Activated T-helper 17 cell treated with anti-CD3 and anti-CD28 coated beads, Interleukin-2, amount 50 U/mL, for 72 hours (primary cell): Measurements from ENCODE around the gene SERP2. TPM values are rescaled to one million over a fixed set of nuclear protein-coding genes. Genes with fewer than 3 reads are reported as not detected.

Source experiments
- ATAC-seq: fragments of 150-1000 bp; cut with Tn5 transposase; replicated peaks from 2 replicates; pipeline ENCODE4 v1.10.0; 2021; ENCODE audit warnings: mild to moderate bottlenecking, moderate library complexity
- H3K27ac Mint-ChIP-seq: one replicate; pipeline ENCODE4 v1.8.0; 2022; ENCODE audit warnings: mixed read lengths
- H3K27me3 Mint-ChIP-seq: one replicate; pipeline ENCODE4 v1.8.0; 2022; ENCODE audit warnings: mixed read lengths
- H3K36me3 Mint-ChIP-seq: one replicate; pipeline ENCODE4 v1.8.0; 2022; ENCODE audit warnings: low read depth, mild to moderate bottlenecking, mixed read lengths
- H3K4me1 Mint-ChIP-seq: one replicate; pipeline ENCODE4 v1.8.0; 2022; ENCODE audit warnings: mixed read lengths
- H3K4me3 Mint-ChIP-seq: one replicate; pipeline ENCODE4 v1.8.0; 2022; ENCODE audit warnings: mild to moderate bottlenecking, mixed read lengths
- H3K9me3 Mint-ChIP-seq: one replicate; pipeline ENCODE4 v1.8.0; 2022; ENCODE audit warnings: mixed read lengths
- total RNA-seq, 2 donors: library from RNA; stranded (reverse); gene quantifications; one replicate each; pipeline ENCODE4 v1.2.3, GENCODE V29; 2022

Gene SERP2
- total RNA-seq, 2 donors from 2014 or later, result not detected

- Mint-ChIP-seq H3K4me3 (no peak overlapping the region), H3K27ac (no peak overlapping the region), H3K36me3 (no peaks in the 10 kb centered on the region), H3K9me3 (no peaks in the 10 kb centered on the region), H3K4me1 (no peaks in the 10 kb centered on the region), H3K27me3 (peaks cover 21% of the 10 kb centered on the region)
- ATAC-seq, result no peak
Measured at GRCh38 chr13:44347949-44348348, 25.7 kb upstream of the SERP2 start.

- H3K4me1 Mint-ChIP-seq, result no peaks in the 10 kb centered on the region
- H3K27ac Mint-ChIP-seq, result no peak overlapping the region
Measured at GRCh38 chr13:44350775-44351504, 22.7 kb upstream of the SERP2 start.

GRCh38 chr13:44351505-44351854, 22.1 kb upstream of the SERP2 start:
- Mint-ChIP-seq H3K4me3 (no peak overlapping the region), H3K27me3 (peaks cover 14% of the 10 kb centered on the region), H3K4me1 (no peaks in the 10 kb centered on the region), H3K27ac (no peak overlapping the region), H3K36me3 (no peaks in the 10 kb centered on the region), H3K9me3 (no peaks in the 10 kb centered on the region)
- ATAC-seq, result no peak

More at GRCh38 chr13:44350775-44351504, 22.7 kb upstream of the SERP2 start:
- ATAC-seq, result no peak
- H3K36me3 Mint-ChIP-seq, result no peaks in the 10 kb centered on the region
- H3K27me3 Mint-ChIP-seq, result peaks cover 16% of the 10 kb centered on the region
- H3K9me3 Mint-ChIP-seq, result no peaks in the 10 kb centered on the region
- no peak overlapping the region for H3K4me3 Mint-ChIP-seq

- Mint-ChIP-seq H3K4me1 (no peaks in the 10 kb centered on the region), H3K9me3 (no peaks in the 10 kb centered on the region), H3K27me3 (peaks cover 13% of the 10 kb centered on the region), H3K4me3 (no peak overlapping the region), H3K27ac (no peak overlapping the region), H3K36me3 (no peaks in the 10 kb centered on the region)
- ATAC-seq, result no peak
Measured at GRCh38 chr13:44352202-44352601, 21.4 kb upstream of the SERP2 start.

GRCh38 chr13:44352671-44353070, 21.0 kb upstream of the SERP2 start:
- H3K4me3 Mint-ChIP-seq, result no peak overlapping the region
- H3K9me3 Mint-ChIP-seq, result no peaks in the 10 kb centered on the region
- ATAC-seq, result no peak
- H3K27me3 Mint-ChIP-seq, result peaks cover 13% of the 10 kb centered on the region
- H3K36me3 Mint-ChIP-seq, result no peaks in the 10 kb centered on the region
- no peaks in the 10 kb centered on the region for H3K4me1 Mint-ChIP-seq
- no peak overlapping the region for H3K27ac Mint-ChIP-seq

GRCh38 chr13:44354331-44354730, 19.3 kb upstream of the SERP2 start:
- no peak for ATAC-seq
- no peaks in the 10 kb centered on the region for H3K9me3 Mint-ChIP-seq
- no peaks in the 10 kb centered on the region for H3K36me3 Mint-ChIP-seq
- H3K4me1 Mint-ChIP-seq, result no peaks in the 10 kb centered on the region
- no peak overlapping the region for H3K27ac Mint-ChIP-seq
- H3K4me3 Mint-ChIP-seq, result no peak overlapping the region
- peaks cover 13% of the 10 kb centered on the region for H3K27me3 Mint-ChIP-seq

GRCh38 chr13:44354884-44355283, 18.7 kb upstream of the SERP2 start:
- no peak overlapping the region for H3K27ac Mint-ChIP-seq
- no peaks in the 10 kb centered on the region for H3K9me3 Mint-ChIP-seq
- no peak for ATAC-seq
- peaks cover 13% of the 10 kb centered on the region for H3K27me3 Mint-ChIP-seq
- no peak overlapping the region for H3K4me3 Mint-ChIP-seq
- H3K36me3 Mint-ChIP-seq, result no peaks in the 10 kb centered on the region
- H3K4me1 Mint-ChIP-seq, result no peaks in the 10 kb centered on the region

GRCh38 chr13:44355621-44356020, 18.0 kb upstream of the SERP2 start:
- H3K27ac Mint-ChIP-seq, result no peak overlapping the region
- no peaks in the 10 kb centered on the region for H3K4me1 Mint-ChIP-seq
- no peaks in the 10 kb centered on the region for H3K36me3 Mint-ChIP-seq
- no peak for ATAC-seq
- no peak overlapping the region for H3K4me3 Mint-ChIP-seq
- peaks cover 17% of the 10 kb centered on the region for H3K27me3 Mint-ChIP-seq
- H3K9me3 Mint-ChIP-seq, result no peaks in the 10 kb centered on the region

GRCh38 chr13:44359983-44360375, 13.6 kb upstream of the SERP2 start:
- H3K4me3 Mint-ChIP-seq, result no peak overlapping the region
- no peak for ATAC-seq
- H3K4me1 Mint-ChIP-seq, result no peaks in the 10 kb centered on the region
- no peaks in the 10 kb centered on the region for H3K9me3 Mint-ChIP-seq
- H3K27ac Mint-ChIP-seq, result no peak overlapping the region
- H3K27me3 Mint-ChIP-seq, result peaks cover 16% of the 10 kb centered on the region
- no peaks in the 10 kb centered on the region for H3K36me3 Mint-ChIP-seq

- ATAC-seq, result no peak
- Mint-ChIP-seq H3K4me1 (no peaks in the 10 kb centered on the region), H3K36me3 (no peaks in the 10 kb centered on the region), H3K4me3 (no peak overlapping the region), H3K27ac (no peak overlapping the region), H3K9me3 (no peaks in the 10 kb centered on the region), H3K27me3 (peaks cover 20% of the 10 kb centered on the region)
Measured at GRCh38 chr13:44362394-44363040, 11.1 kb upstream of the SERP2 start.

GRCh38 chr13:44363631-44364344, 9.8 kb upstream of the SERP2 start:
- Mint-ChIP-seq H3K9me3 (no peaks in the 10 kb centered on the region), H3K27me3 (peaks cover 21% of the 10 kb centered on the region), H3K36me3 (no peaks in the 10 kb centered on the region), H3K27ac (no peak overlapping the region), H3K4me3 (no peak overlapping the region), H3K4me1 (no peaks in the 10 kb centered on the region)
- ATAC-seq, result no peak

GRCh38 chr13:44364345-44365000, 9.2 kb upstream of the SERP2 start:
- Mint-ChIP-seq H3K36me3 (no peaks in the 10 kb centered on the region), H3K9me3 (no peaks in the 10 kb centered on the region), H3K4me1 (no peaks in the 10 kb centered on the region), H3K27me3 (peaks cover 23% of the 10 kb centered on the region), H3K4me3 (no peak overlapping the region), H3K27ac (no peak overlapping the region)
- ATAC-seq, result no peak

GRCh38 chr13:44365008-44365407, 8.6 kb upstream of the SERP2 start:
- no peak overlapping the region for H3K4me3 Mint-ChIP-seq

GRCh38 chr13:44365899-44366298, 7.7 kb upstream of the SERP2 start:
- Mint-ChIP-seq H3K27me3 (peaks cover 21% of the 10 kb centered on the region), H3K36me3 (no peaks in the 10 kb centered on the region), H3K4me1 (no peaks in the 10 kb centered on the region), H3K9me3 (no peaks in the 10 kb centered on the region), H3K4me3 (no peak overlapping the region), H3K27ac (no peak overlapping the region)
- ATAC-seq, result no peak

More at GRCh38 chr13:44365008-44365407, 8.6 kb upstream of the SERP2 start:
- Mint-ChIP-seq H3K36me3 (no peaks in the 10 kb centered on the region), H3K27me3 (peaks cover 23% of the 10 kb centered on the region), H3K4me1 (no peaks in the 10 kb centered on the region), H3K9me3 (no peaks in the 10 kb centered on the region), H3K27ac (no peak overlapping the region)
- ATAC-seq, result no peak
